Stimulated activated naive CD8-positive, alpha-beta T cell treated with anti-CD3 and anti-CD28 coated beads, Interleukin-15, Interleukin-2, amounts not matched to agents 100 ng/mL and 50 ng/mL, for 24 hours (primary cell): Measurements from ENCODE around the gene RALB.

ENCODE experiments used
- H3K27ac Mint-ChIP-seq: one replicate; pipeline ENCODE4 v1.8.0; 2021; ENCODE audit warnings: mild to moderate bottlenecking, mixed read lengths
- H3K27me3 Mint-ChIP-seq: one replicate; pipeline ENCODE4 v1.8.0; 2021; ENCODE audit warnings: mixed read lengths
- H3K36me3 Mint-ChIP-seq: one replicate; pipeline ENCODE4 v1.8.0; 2021; ENCODE audit warnings: low read depth, mixed read lengths
- H3K4me1 Mint-ChIP-seq: one replicate; pipeline ENCODE4 v1.8.0; 2021; ENCODE audit warnings: low read depth, mixed read lengths
- H3K4me3 Mint-ChIP-seq: one replicate; pipeline ENCODE4 v1.8.0; 2021; ENCODE audit warnings: mild to moderate bottlenecking, mixed read lengths
- H3K9me3 Mint-ChIP-seq: one replicate; pipeline ENCODE4 v1.8.0; 2021; ENCODE audit warnings: mixed read lengths

RALB gene

DNA sequence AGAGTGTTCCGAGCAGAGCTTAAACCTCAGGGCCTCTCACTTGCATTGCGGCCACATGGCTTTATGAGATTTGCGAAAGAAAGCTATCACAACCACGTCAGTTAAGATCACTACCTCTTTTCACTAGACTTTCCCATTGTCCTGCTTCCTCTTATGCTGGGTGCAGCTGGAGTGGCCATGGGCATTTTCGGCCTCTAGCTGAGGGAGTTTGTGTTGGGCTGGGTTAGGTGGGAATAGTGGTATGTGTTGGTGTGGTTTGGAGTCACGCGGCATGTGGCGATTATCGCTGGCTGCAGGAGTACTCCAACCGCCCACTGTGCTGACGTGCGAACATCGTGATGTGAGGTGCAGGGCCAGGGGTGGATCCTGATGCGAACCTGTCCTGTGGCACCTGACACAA lies 27.1 kb downstream of the RALB start:
- Mint-ChIP-seq H3K9me3 (no peaks in the 10 kb centered on the region), H3K4me1 (no peaks in the 10 kb centered on the region), H3K27ac (no peak overlapping the region), H3K4me3 (no peak overlapping the region), H3K27me3 (no peaks in the 10 kb centered on the region), H3K36me3 (peaks cover 29% of the 10 kb centered on the region)

DNA sequence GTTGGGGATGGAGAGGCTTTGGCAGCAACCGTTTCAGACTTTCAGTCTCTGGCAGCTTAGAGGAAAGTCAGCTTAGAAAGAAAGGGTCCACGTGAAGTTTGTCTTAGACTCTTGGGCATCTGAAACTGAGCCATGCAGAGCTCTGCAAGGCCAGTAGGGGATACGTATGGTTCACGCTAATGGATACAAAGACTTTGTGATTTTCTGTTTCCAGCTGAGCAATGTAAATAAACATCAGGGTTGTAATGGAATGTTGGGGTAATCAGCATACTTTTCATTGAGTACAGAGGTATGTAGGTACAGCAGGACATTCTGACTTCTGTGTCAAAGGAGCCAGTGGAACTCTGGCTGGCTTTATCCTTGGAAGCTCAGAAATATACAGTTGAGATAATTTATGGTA lies 31.0 kb downstream of the RALB start:
- Mint-ChIP-seq H3K9me3 (no peaks in the 10 kb centered on the region), H3K27ac (no peak overlapping the region), H3K27me3 (no peaks in the 10 kb centered on the region), H3K4me3 (no peak overlapping the region), H3K36me3 (peaks cover 30% of the 10 kb centered on the region), H3K4me1 (peaks cover 18% of the 10 kb centered on the region)

DNA sequence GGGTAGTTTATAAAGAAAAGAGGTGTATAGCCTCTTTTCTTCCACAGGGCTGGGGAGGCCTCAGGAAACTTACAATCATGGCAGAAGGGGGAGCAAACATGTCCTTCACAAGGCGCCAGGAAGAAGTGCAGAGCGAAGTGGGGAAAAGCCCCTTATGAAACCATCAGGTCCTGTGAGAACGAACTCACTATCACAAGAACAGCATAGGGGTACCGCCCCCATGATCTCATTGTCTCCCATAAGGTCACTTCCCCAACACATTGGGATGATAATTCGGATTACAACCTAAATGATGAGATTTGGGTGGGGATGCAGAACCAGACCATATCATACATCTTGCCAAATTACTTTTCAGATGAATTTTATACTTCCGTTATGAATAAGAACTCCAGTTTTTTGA lies 32.4 kb downstream of the RALB start:
- Mint-ChIP-seq H3K27ac (no peak overlapping the region), H3K9me3 (no peaks in the 10 kb centered on the region), H3K27me3 (no peaks in the 10 kb centered on the region), H3K4me1 (peaks cover 18% of the 10 kb centered on the region), H3K4me3 (no peak overlapping the region), H3K36me3 (peaks cover 25% of the 10 kb centered on the region)

DNA sequence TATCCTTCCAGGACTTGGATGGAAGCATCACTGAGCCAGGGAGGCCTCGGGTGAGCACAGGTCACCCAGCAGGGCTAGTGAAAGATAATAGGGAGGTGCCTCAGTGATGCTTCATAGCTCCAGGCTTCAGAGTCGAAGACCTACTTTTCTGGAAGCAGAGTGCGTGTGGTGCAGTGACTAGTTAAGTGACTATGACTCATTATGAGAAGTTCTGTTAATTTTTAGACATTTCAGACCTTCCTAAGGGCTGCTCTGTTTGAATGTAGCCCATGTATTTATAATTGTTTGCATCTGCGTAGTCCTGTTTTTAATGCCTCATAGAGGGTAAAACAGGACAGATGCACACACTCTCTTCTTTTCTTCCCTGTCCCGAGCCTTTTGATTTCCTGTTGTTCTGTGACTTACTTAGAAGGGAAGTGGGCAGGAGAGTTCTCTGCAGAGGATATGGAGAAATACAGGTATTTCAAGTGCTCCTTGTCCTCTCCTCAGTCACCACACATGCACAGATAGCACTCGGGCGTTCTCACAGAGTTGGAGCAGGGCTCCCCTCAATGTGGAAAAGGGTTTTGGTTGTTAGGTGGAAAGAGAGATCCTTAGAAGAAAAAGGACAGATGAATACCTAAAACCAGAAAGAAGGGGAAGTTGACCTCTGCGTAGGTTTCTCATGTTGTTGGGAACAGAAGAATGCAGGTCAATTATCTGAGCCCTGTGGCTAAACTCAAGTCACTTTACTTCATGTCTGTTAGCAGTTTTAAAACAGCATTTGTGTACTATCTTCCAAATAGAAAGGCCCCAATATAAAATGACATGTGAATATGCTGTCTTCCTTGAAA lies 34.7 kb downstream of the RALB start:
- Mint-ChIP-seq H3K27me3 (no peaks in the 10 kb centered on the region), H3K9me3 (no peaks in the 10 kb centered on the region), H3K4me3 (peak overlapping the region; percentile 11), H3K36me3 (peaks cover 29% of the 10 kb centered on the region), H3K4me1 (peaks cover 25% of the 10 kb centered on the region), H3K27ac (peak overlapping the region; percentile 18)

- peaks cover 31% of the 10 kb centered on the region for H3K36me3 Mint-ChIP-seq
- peak overlapping the region; percentile 11 for H3K4me3 Mint-ChIP-seq
- peak overlapping the region; percentile 18 for H3K27ac Mint-ChIP-seq
- no peaks in the 10 kb centered on the region for H3K27me3 Mint-ChIP-seq
- H3K9me3 Mint-ChIP-seq, result no peaks in the 10 kb centered on the region
- H3K4me1 Mint-ChIP-seq, result peaks cover 25% of the 10 kb centered on the region
Observed at GRCh38 chr2:120288016-120288373, 35.3 kb downstream of the RALB start.

GRCh38 chr2:120289221-120289906 lies 36.7 kb downstream of the RALB start:
- H3K27me3 Mint-ChIP-seq, result no peaks in the 10 kb centered on the region
- no peak overlapping the region for H3K27ac Mint-ChIP-seq
- H3K4me3 Mint-ChIP-seq, result no peak overlapping the region
- H3K9me3 Mint-ChIP-seq, result no peaks in the 10 kb centered on the region
- H3K36me3 Mint-ChIP-seq, result peaks cover 39% of the 10 kb centered on the region
- H3K4me1 Mint-ChIP-seq, result peaks cover 25% of the 10 kb centered on the region

- H3K4me3 Mint-ChIP-seq, result no peak overlapping the region
- no peak overlapping the region for H3K27ac Mint-ChIP-seq
- peaks cover 25% of the 10 kb centered on the region for H3K4me1 Mint-ChIP-seq
- no peaks in the 10 kb centered on the region for H3K27me3 Mint-ChIP-seq
- no peaks in the 10 kb centered on the region for H3K9me3 Mint-ChIP-seq
- peaks cover 41% of the 10 kb centered on the region for H3K36me3 Mint-ChIP-seq
Observed at GRCh38 chr2:120290737-120291136, 38.1 kb downstream of the RALB start.

- peaks cover 42% of the 10 kb centered on the region for H3K36me3 Mint-ChIP-seq
- no peak overlapping the region for H3K27ac Mint-ChIP-seq
- H3K27me3 Mint-ChIP-seq, result no peaks in the 10 kb centered on the region
- no peaks in the 10 kb centered on the region for H3K9me3 Mint-ChIP-seq
- H3K4me3 Mint-ChIP-seq, result no peak overlapping the region
- H3K4me1 Mint-ChIP-seq, result peaks cover 21% of the 10 kb centered on the region
Observed at GRCh38 chr2:120291401-120292311, 39.0 kb downstream of the RALB start.

GRCh38 chr2:120293096-120294007 lies 40.7 kb downstream of the RALB start:
- no peak overlapping the region for H3K27ac Mint-ChIP-seq

DNA sequence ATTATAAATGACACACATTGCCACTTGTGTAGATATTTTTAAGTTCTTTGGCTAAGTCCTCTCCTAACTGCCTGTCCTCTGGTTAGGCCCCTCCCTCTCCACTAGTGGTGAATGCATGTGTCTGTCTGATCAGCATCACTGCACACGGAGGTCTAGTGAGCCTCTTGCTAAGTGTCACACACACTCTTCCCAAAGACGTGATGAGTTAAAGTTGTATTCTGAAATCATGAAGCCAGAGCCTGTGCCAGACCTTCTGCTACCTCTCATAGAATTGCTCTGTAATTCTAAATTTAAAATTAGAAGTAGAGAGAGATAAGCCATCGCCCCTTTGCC lies 41.3 kb downstream of the RALB start:
- no peaks in the 10 kb centered on the region for H3K9me3 Mint-ChIP-seq
- H3K27ac Mint-ChIP-seq, result no peak overlapping the region
- peaks cover 6% of the 10 kb centered on the region for H3K4me1 Mint-ChIP-seq
- H3K36me3 Mint-ChIP-seq, result peaks cover 52% of the 10 kb centered on the region
- H3K4me3 Mint-ChIP-seq, result no peak overlapping the region
- no peaks in the 10 kb centered on the region for H3K27me3 Mint-ChIP-seq

More at GRCh38 chr2:120293096-120294007, 40.7 kb downstream of the RALB start:
- peaks cover 55% of the 10 kb centered on the region for H3K36me3 Mint-ChIP-seq
- no peak overlapping the region for H3K4me3 Mint-ChIP-seq
- no peaks in the 10 kb centered on the region for H3K9me3 Mint-ChIP-seq
- H3K4me1 Mint-ChIP-seq, result peaks cover 6% of the 10 kb centered on the region
- H3K27me3 Mint-ChIP-seq, result no peaks in the 10 kb centered on the region

- H3K36me3 Mint-ChIP-seq, result peaks cover 40% of the 10 kb centered on the region
- no peaks in the 10 kb centered on the region for H3K9me3 Mint-ChIP-seq
- no peaks in the 10 kb centered on the region for H3K27me3 Mint-ChIP-seq
- H3K4me3 Mint-ChIP-seq, result no peak overlapping the region
- no peak overlapping the region for H3K27ac Mint-ChIP-seq
- no peaks in the 10 kb centered on the region for H3K4me1 Mint-ChIP-seq
Observed at GRCh38 chr2:120298173-120298835, 45.7 kb downstream of the RALB start.

DNA sequence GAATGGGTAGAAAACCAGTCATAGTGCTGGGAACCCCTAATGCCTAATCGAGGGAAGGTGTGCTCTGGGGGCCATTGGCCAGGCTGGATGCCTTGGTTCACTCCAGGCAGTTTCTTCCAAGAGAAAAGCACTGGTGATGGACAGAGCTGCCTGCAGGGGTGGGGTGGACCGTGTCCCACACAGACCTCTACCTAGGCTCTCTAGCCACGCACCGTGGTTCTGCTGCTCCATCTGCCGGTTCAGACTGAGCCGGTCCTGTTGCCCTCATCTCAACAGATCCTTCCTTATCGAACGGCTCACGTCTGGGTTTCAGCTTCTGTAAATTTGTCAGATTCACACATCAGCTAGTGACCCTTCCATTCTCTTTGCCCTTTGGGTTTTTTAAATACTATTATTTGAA lies 46.4 kb downstream of the RALB start:
- Mint-ChIP-seq H3K4me1 (no peaks in the 10 kb centered on the region), H3K27me3 (no peaks in the 10 kb centered on the region), H3K9me3 (no peaks in the 10 kb centered on the region), H3K27ac (no peak overlapping the region), H3K36me3 (peaks cover 36% of the 10 kb centered on the region), H3K4me3 (no peak overlapping the region)

DNA sequence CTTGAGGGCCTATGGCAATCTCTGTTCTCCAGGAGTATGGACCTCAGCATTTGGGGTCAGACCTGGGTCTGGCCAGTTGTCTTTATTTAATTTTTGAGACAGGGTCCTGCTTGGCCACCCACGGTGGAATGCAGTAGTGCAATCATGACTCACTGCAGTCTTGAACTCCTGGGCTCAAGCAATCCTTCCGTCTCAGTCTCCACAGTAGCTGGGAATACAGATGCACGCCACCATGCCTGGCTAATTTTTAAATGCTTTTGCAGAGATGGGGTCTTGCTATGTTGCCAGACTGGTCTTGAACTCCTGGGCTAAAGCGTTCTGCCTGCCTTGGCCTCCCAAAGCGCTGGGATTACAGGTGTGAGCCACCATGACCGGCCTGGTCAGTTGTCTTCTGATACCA lies 46.9 kb downstream of the RALB start:
- H3K9me3 Mint-ChIP-seq, result no peaks in the 10 kb centered on the region
- no peaks in the 10 kb centered on the region for H3K27me3 Mint-ChIP-seq
- no peaks in the 10 kb centered on the region for H3K4me1 Mint-ChIP-seq
- no peak overlapping the region for H3K4me3 Mint-ChIP-seq
- H3K36me3 Mint-ChIP-seq, result peaks cover 30% of the 10 kb centered on the region
- H3K27ac Mint-ChIP-seq, result no peak overlapping the region

DNA sequence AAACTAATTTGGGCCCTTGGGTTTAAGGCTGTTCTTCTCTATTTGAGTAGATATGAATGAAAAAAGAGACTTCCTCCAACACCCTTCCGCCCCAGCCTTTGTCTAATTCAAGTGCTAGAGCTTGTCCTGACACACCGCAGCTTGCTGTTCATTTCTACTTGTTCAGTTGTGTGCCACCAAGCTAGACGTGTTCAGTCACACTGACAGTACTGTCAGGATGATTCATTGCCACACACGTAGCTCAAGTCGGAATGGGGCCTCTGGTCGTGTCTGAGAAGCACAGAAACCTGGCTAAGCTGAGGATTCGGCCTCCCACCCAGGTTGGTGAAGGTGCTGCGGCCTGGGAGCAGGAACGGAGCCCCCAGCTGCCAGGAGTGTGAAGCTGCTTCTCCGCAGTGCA lies 47.7 kb downstream of the RALB start:
- Mint-ChIP-seq H3K4me1 (no peaks in the 10 kb centered on the region), H3K27ac (no peak overlapping the region), H3K4me3 (no peak overlapping the region), H3K9me3 (no peaks in the 10 kb centered on the region), H3K27me3 (no peaks in the 10 kb centered on the region), H3K36me3 (peaks cover 28% of the 10 kb centered on the region)
